OCI-LY1 (cell line): Measurements from ENCODE around the gene FAF1.

ENCODE experiments used
- CTCF ChIP-seq: fragments of 200-600 bp; sonication (generic), shearing (Covaris generic); IDR thresholded peaks from 2 replicates; pipeline ENCODE4 v1.5.1; 2017; ENCODE audit warnings: mild to moderate bottlenecking, antibody characterized with exemption, low read length, moderate library complexity, mixed read lengths
- EZH2 ChIP-seq: fragments of 200-600 bp; sonication (generic), shearing (Covaris generic); IDR thresholded peaks from 2 replicates; pipeline ENCODE4 v1.8.0; 2017; ENCODE audit warnings: borderline replicate concordance, mixed run types, mild to moderate bottlenecking, antibody characterized with exemption, low read length, moderate library complexity, mixed read lengths

GRCh38 chr1:50775740-50776139 lies 184.3 kb downstream of the FAF1 start:
- TF ChIP-seq CTCF (no peak), EZH2 (no peak)
